Naive thymus-derived CD4-positive, alpha-beta T cell (primary cell): ENCODE results near the gene LBHD2. TPM values are rescaled to one million over a fixed set of nuclear protein-coding genes. Genes with fewer than 3 reads are reported as not detected.

ENCODE experiments used
- ATAC-seq: fragments of 150-1000 bp; cut with Tn5 transposase; 2 replicates; pipeline ENCODE4 v1.10.0; 2021; ENCODE audit warnings: mild to moderate bottlenecking, moderate library complexity
- CTCF ChIA-PET: fragments of 350-600 bp; sonication (Branson Sonifier 250); formaldehyde crosslinking; loops from one replicate; lab custom pipeline; 2021; ENCODE audit warnings: antibody characterized with exemption; lab: Charles Lee
- POLR2A ChIA-PET: fragments of 350-600 bp; sonication (Branson Sonifier 250); formaldehyde crosslinking; loops from one replicate; lab custom pipeline; 2021; ENCODE audit warnings: antibody characterized with exemption, inconsistent platforms; lab: Charles Lee
- DNase-seq, 9 donors: peaks; one replicate each; pipeline versions ENCODE4 v3.0.0 to v3.0.0-alpha.2; 2020 to 2022; ENCODE audit warnings: mixed read lengths in 1 of 9
- H3K27ac ChIP-seq: one replicate; pipeline ENCODE4 v1.7.0; 2013; ENCODE audit warnings: mild to moderate bottlenecking, low read depth, low read length, moderate library complexity
- H3K27me3 ChIP-seq, 2 donors: one replicate each; pipeline ENCODE4 v1.7.0; 2013; ENCODE audit warnings: low read length in 2 of 2, mild to moderate bottlenecking in 2 of 2, moderate library complexity in 2 of 2; ENCODE audit not compliant: control insufficient read depth in 2 of 2, insufficient read depth in 2 of 2
- H3K36me3 ChIP-seq, 3 experiments: 1 replicate in 2 of 3; 2 replicates in 1 of 3; pipeline ENCODE4 v1.7.0; 2013; ENCODE audit warnings: low read length in 3 of 3, mild to moderate bottlenecking in 3 of 3, moderate library complexity in 1 of 3; ENCODE audit not compliant: insufficient read depth in 3 of 3, control insufficient read depth in 2 of 3
- H3K4me1 ChIP-seq, 2 donors: one replicate each; pipeline ENCODE4 v1.7.0; 2013; ENCODE audit warnings: low read length in 2 of 2, mild to moderate bottlenecking in 2 of 2, moderate library complexity in 1 of 2; ENCODE audit not compliant: control insufficient read depth in 2 of 2, insufficient read depth in 2 of 2
- H3K4me3 ChIP-seq: 2 replicates; pipeline ENCODE4 v1.7.0; 2013; ENCODE audit warnings: mild to moderate bottlenecking, low read length
- H3K9me3 ChIP-seq, 3 experiments: 1 replicate in 2 of 3; 2 replicates in 1 of 3; pipeline ENCODE4 v1.7.0; 2013; ENCODE audit warnings: low read length in 3 of 3; ENCODE audit not compliant: control insufficient read depth in 2 of 3
- H3K27ac Mint-ChIP-seq, 9 donors: one replicate each; pipeline ENCODE4 v1.8.0; 2020 to 2022; ENCODE audit warnings: mixed read lengths in 9 of 9, mild to moderate bottlenecking in 8 of 9, moderate library complexity in 5 of 9, inconsistent platforms in 2 of 9
- H3K27me3 Mint-ChIP-seq, 5 donors: one replicate each; pipeline ENCODE4 v1.8.0; 2021 to 2022; ENCODE audit warnings: mixed read lengths in 5 of 5, mild to moderate bottlenecking in 1 of 5
- H3K36me3 Mint-ChIP-seq, 5 donors: one replicate each; pipeline ENCODE4 v1.8.0; 2020 to 2022; ENCODE audit warnings: mixed read lengths in 5 of 5, mild to moderate bottlenecking in 3 of 5, inconsistent platforms in 1 of 5
- H3K4me1 Mint-ChIP-seq, 7 donors: one replicate each; pipeline ENCODE4 v1.8.0; 2020 to 2022; ENCODE audit warnings: mixed read lengths in 7 of 7, mild to moderate bottlenecking in 3 of 7, inconsistent platforms in 1 of 7
- H3K4me3 Mint-ChIP-seq, 10 donors: one replicate each; pipeline ENCODE4 v1.8.0; 2020 to 2022; ENCODE audit warnings: mild to moderate bottlenecking in 10 of 10, mixed read lengths in 10 of 10, moderate library complexity in 6 of 10, inconsistent platforms in 2 of 10
- H3K9me3 Mint-ChIP-seq, 11 donors: one replicate each; pipeline ENCODE4 v1.8.0; 2020 to 2022; ENCODE audit warnings: mixed read lengths in 11 of 11, mild to moderate bottlenecking in 4 of 11, inconsistent platforms in 1 of 11, moderate library complexity in 1 of 11
- intact Hi-C, 2 donors: fragments of 100-400 bp; cut with micrococcal nuclease; formaldehyde crosslinking; loops; one replicate each; pipeline ENCODE4 v1.15.1; 2023
- polyA plus RNA-seq, 2 donors: library from polyadenylated mRNA; unstranded; fragments of 300-500 nt; fragmentation: Illumina TruSeq; gene quantifications; one replicate each; pipeline ENCODE4 v1.2.3, GENCODE V29; 2021
- total RNA-seq, 6 experiments: library from RNA in 5 of 6; stranded (reverse) in 5 of 6; gene quantifications; 1 replicate in 5 of 6; 2 replicates in 1 of 6; pipeline ENCODE4 v1.2.3 and lab custom pipeline; 2021 to 2026

LBHD2 gene
- total and polyA plus RNA-seq, 7 experiments from 2014 or later, result not detected

DNA sequence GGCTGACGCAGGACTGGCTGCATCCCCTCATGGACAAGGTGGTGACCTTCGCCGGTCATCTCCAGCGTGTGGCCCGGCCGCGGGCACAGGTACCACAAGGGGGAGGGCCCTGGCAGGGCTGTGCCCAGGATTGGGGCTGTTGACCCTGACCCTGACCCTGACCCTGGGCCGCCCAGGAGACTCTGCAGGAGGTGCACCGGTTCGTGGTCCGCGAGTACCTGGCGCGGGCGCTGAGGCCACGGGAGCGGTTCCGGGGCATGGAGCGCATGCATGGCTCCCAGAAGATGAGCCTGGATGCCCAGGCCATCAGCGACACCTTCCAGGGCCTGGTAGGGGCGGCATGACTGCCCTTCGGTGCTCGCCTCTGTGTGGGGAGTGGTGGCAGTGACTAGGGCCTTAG, 23.4 kb downstream of the LBHD2 start:
- Histone ChIP-seq H3K36me3 (no peaks in the 10 kb centered on the region), H3K9me3 (no peaks in the 10 kb centered on the region), H3K27me3 (no peaks in the 10 kb centered on the region), H3K4me1 (peaks cover 0 to 3% of the 10 kb centered on the region in 2 donors), H3K4me3 (no peak overlapping the region), H3K27ac (no peak overlapping the region)
- Mint-ChIP-seq H3K36me3 (no peaks in the 10 kb centered on the region), H3K4me3 (no peak overlapping the region), H3K4me1 (peaks cover 0 to 16% (median 11%) of the 10 kb centered on the region in 7 donors), H3K27ac (no peak overlapping the region), H3K9me3 (no peaks in the 10 kb centered on the region), H3K27me3 (peaks cover 16 to 36% (median 23%) of the 10 kb centered on the region in 5 donors)
- DNase-seq (no peak), ATAC-seq (no peak)
- ChIA-PET POLR2A (no interaction called here), CTCF (no interaction called here)
- intact Hi-C loops, result no loop called here

DNA sequence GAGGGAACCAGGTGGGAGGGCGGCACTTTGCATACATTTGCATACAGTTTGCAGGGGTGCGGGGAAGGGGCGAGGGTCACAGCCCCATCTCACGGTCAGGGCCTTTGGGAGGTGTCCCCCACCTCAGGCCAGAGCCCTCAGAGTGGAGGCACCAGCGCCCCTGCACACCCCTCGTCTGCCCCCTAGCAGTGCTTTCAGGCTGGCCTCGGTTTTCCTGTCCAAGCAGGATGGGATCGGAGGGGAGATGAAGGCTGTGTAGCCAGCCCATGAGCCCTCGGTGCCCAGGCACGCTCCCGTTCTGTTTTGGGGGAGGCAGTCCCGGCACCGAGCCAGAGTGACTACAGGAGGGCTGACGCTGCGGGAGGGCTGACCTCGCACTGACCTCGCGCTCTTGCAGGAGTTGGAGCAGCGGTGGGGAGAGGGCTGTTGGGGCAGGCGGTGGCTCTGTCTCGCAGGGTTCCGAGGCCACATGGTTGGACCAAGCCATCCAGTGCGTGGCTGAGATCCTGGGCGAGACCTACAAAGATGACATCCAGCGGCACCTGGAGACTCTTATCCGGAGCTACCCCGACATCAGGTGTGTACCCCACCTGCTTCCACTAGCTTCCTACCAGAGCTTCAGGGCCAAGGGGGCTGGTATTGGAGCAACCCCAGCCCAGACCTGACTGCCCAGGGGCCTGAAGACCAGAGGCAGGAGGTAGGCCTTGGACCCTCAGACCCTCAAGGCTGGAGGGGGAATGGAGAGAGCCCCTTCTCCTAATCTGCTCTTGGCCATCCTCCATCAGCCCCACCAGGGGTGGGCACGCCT, 24.1 kb downstream of the LBHD2 start:
- Histone ChIP-seq H3K4me1 (peaks cover 0 to 3% of the 10 kb centered on the region in 2 donors), H3K4me3 (no peak overlapping the region), H3K27me3 (no peaks in the 10 kb centered on the region), H3K36me3 (no peaks in the 10 kb centered on the region), H3K9me3 (no peaks in the 10 kb centered on the region), H3K27ac (no peak overlapping the region)
- intact Hi-C loops, result no loop called here
- DNase-seq (no peak), ATAC-seq (no peak)
- POLR2A ChIA-PET, result interaction anchor here (0.6 kb wide), 1 partner anchor 17 kb away, joined by 3 read pairs; no protein-coding TSS in a partner anchor
- Mint-ChIP-seq H3K4me3 (no peak overlapping the region), H3K9me3 (no peaks in the 10 kb centered on the region), H3K27me3 (peaks cover 15 to 31% (median 17%) of the 10 kb centered on the region in 5 donors), H3K4me1 (peaks cover 0 to 16% (median 11%) of the 10 kb centered on the region in 7 donors), H3K36me3 (no peaks in the 10 kb centered on the region), H3K27ac (no peak overlapping the region)
- CTCF ChIA-PET, result no interaction called here

GRCh38 chr14:103108749-103109207, 24.8 kb downstream of the LBHD2 start:
- Mint-ChIP-seq H3K27me3 (peaks cover 11 to 26% (median 12%) of the 10 kb centered on the region in 5 donors), H3K4me1 (peaks cover 0 to 11% (median 8%) of the 10 kb centered on the region in 7 donors), H3K27ac (no peak overlapping the region), H3K4me3 (no peak overlapping the region), H3K9me3 (no peaks in the 10 kb centered on the region), H3K36me3 (no peaks in the 10 kb centered on the region)
- Histone ChIP-seq H3K4me1 (peaks cover 0 to 3% of the 10 kb centered on the region in 2 donors), H3K36me3 (no peaks in the 10 kb centered on the region), H3K27me3 (no peaks in the 10 kb centered on the region), H3K9me3 (no peaks in the 10 kb centered on the region), H3K4me3 (no peak overlapping the region), H3K27ac (no peak overlapping the region)
- ATAC-seq (peak; percentile 55), DNase-seq (no peak)
- ChIA-PET CTCF (no interaction called here), POLR2A (no interaction called here)
- intact Hi-C loops, result no loop called here

DNA sequence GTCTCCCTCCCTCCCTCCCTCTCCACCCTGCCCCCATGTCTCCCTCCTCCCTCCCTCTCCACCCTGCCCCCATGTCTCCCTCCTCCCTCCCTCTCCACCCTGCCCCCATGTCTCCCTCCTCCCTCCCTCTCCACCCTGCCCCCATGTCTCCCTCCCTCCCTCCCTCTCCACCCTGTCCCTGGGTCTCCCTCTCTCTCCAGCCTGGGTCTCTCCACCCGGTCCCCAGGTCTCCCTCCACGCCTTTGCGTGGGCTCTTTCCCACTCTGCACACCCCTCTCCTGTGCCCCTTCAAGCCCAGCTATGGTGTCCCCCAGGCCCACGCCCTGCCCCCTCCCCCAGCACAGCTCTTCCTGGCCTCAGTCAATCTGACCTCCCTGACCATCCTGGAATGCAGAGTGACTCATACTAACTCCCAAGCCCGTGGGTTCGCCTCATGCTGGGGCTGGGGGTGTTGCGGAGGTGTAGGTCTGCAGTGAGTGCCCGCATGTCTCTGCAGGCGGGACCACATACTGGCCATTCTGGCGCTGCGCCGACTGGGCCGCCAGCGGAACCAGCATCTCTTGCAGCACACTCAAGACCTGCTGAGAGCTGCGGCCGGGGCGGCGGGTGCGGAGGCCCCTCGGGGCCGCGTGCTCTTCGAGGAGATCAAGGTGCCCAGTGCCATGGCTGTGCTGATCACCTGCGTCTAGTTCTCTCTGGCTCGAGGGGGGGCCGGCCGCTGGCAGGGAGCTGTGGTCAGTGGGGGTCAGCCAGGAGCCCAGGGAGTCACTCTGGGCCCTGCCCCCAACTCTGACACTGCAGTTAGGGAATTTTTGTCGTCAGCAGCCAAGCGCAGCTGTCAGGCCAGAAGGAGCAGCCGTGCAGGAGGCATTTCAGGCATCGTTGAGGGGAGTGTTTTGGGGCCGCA, 25.8 kb downstream of the LBHD2 start:
- ATAC-seq (no peak), DNase-seq (no peak)
- Mint-ChIP-seq H3K36me3 (no peaks in the 10 kb centered on the region), H3K4me1 (peaks cover 0 to 14% (median 10%) of the 10 kb centered on the region in 7 donors), H3K4me3 (no peak overlapping the region), H3K9me3 (no peaks in the 10 kb centered on the region), H3K27me3 (peaks cover 10 to 25% (median 11%) of the 10 kb centered on the region in 5 donors), H3K27ac (no peak overlapping the region)
- no peak overlapping the region for H3K27ac ChIP-seq
- no peaks in the 10 kb centered on the region for H3K27me3 ChIP-seq
- peaks cover 0 to 3% of the 10 kb centered on the region in 2 donors for H3K4me1 ChIP-seq
- no peak overlapping the region for H3K4me3 ChIP-seq
- CTCF ChIA-PET, result no interaction called here
- no peaks in the 10 kb centered on the region for H3K9me3 ChIP-seq
- POLR2A ChIA-PET, result no interaction called here
- no peaks in the 10 kb centered on the region for H3K36me3 ChIP-seq
- intact Hi-C loops, result no loop called here

DNA sequence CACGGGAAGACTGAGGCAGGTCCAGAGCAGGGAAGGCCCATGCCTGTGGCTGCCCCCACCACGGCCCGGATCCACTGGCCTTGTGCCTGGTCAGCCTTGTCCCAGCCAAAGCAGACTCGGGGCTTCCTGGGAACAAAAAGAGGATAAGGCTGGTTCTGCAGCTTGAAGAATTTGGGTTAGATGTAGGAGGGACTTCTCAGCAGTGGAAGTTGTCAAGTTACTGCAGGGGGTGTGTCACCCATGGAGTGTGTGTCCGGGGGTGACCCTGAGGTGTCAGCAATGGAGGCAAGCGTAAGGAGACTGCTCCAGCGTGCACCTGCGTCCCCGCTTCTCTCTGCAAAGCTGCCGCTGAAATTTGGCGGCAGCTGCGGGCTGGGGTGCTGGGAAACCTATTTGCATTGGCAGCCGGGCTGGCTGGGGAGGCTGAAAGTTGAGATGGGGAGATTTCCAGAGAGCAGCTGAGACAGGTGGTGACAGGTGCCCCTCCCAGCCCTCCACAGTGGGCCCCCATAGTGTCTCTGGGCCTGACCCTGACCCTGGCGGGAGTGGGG, 26.7 kb downstream of the LBHD2 start:
- no peaks in the 10 kb centered on the region for H3K36me3 ChIP-seq
- H3K4me3 Mint-ChIP-seq, result no peak overlapping the region
- H3K27me3 ChIP-seq, result no peaks in the 10 kb centered on the region
- H3K4me1 ChIP-seq, result no peaks in the 10 kb centered on the region
- H3K9me3 Mint-ChIP-seq, result no peaks in the 10 kb centered on the region
- H3K27ac ChIP-seq, result no peak overlapping the region
- H3K27ac Mint-ChIP-seq, result no peak overlapping the region
- no peak overlapping the region for H3K4me3 ChIP-seq
- no peaks in the 10 kb centered on the region for H3K36me3 Mint-ChIP-seq
- ChIA-PET CTCF (no interaction called here), POLR2A (no interaction called here)
- H3K4me1 Mint-ChIP-seq, result peaks cover 0 to 15% (median 6%) of the 10 kb centered on the region in 7 donors
- DNase-seq (no peak), ATAC-seq (no peak)
- H3K27me3 Mint-ChIP-seq, result peaks cover 1 to 16% (median 4%) of the 10 kb centered on the region in 5 donors
- intact Hi-C loops, result no loop called here
- H3K9me3 ChIP-seq, result no peaks in the 10 kb centered on the region

DNA sequence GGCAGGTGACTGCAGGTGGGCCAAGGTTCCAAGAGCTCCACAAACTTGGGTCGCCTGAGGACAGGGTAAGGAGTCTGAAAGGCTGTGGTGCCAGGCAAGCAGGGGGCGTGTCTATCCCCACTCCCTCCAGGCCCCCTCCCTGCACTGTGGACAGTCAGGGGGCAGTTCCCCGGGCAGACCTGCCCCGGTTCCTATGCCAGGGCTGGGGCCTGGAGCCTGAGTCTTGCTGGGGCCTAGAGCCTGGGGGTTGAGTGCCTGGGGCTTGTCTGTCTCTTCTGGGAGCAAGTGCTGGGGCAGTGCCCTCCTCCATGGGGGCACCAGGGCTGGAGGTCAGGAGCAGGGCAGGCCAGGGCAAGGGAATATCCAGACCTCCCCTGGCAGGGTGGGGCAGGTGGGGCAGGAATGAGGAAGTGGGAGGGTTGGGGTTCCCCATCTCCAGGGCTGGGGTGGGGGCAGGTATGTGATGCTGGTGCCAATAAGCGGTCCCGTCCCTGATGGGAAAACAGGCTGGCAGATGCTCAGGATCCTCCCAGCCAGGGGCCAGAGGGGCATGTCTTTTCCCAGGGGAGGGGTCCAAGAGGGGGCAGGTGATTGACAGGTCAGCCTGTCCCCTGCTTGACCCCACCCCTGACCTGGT, 27.3 kb downstream of the LBHD2 start:
- H3K9me3 Mint-ChIP-seq, result no peaks in the 10 kb centered on the region
- H3K4me1 ChIP-seq, result no peaks in the 10 kb centered on the region
- H3K9me3 ChIP-seq, result no peaks in the 10 kb centered on the region
- DNase-seq (no peak), ATAC-seq (peak; percentile 31)
- peaks cover 0 to 15% (median 7%) of the 10 kb centered on the region in 7 donors for H3K4me1 Mint-ChIP-seq
- no peak overlapping the region for H3K4me3 ChIP-seq
- H3K27me3 ChIP-seq, result no peaks in the 10 kb centered on the region
- ChIA-PET POLR2A (no interaction called here), CTCF (no interaction called here)
- peaks cover 0 to 17% (median 4%) of the 10 kb centered on the region in 5 donors for H3K27me3 Mint-ChIP-seq
- H3K36me3 Mint-ChIP-seq, result no peaks in the 10 kb centered on the region
- no peak overlapping the region for H3K27ac ChIP-seq
- no peak overlapping the region for H3K4me3 Mint-ChIP-seq
- no peaks in the 10 kb centered on the region for H3K36me3 ChIP-seq
- intact Hi-C loops, result no loop called here
- H3K27ac Mint-ChIP-seq, result no peak overlapping the region
